WERI-Rb-1 (cell line): Measurements from ENCODE around the gene ADGRG3.
A peak's percentile ranks its signal among the peaks of the same experiment; 100 is the strongest.

ENCODE experiments used
- DNase-seq: peaks from one replicate; pipeline ENCODE4 v3.0.0-alpha.2; 2020
- H3K27ac ChIP-seq: fragments of 250-450 bp; sonication (Bioruptor Pico); 2 replicates; pipeline ENCODE4 v1.5.1; 2020; ENCODE audit warnings: mild to moderate bottlenecking, moderate library complexity
- H3K27me3 ChIP-seq: fragments of 250-450 bp; sonication (Bioruptor Pico); 2 replicates; pipeline ENCODE4 v1.5.1; 2021; ENCODE audit warnings: mild to moderate bottlenecking, low read depth, moderate library complexity; ENCODE audit not compliant: insufficient read depth, severe bottlenecking
- H3K36me3 ChIP-seq: fragments of 250-450 bp; sonication (Bioruptor Pico); 2 replicates; pipeline ENCODE4 v1.5.1; 2020; ENCODE audit warnings: mild to moderate bottlenecking, moderate library complexity
- H3K4me3 ChIP-seq: 2 replicates; pipeline ENCODE4 v1.5.1; 2011; ENCODE audit warnings: low read depth, mild to moderate bottlenecking, control low read depth, low read length
- H3K9me3 ChIP-seq: fragments of 250-450 bp; sonication (Bioruptor Pico); 2 replicates; pipeline ENCODE4 v1.5.1; 2021; ENCODE audit warnings: mild to moderate bottlenecking, moderate library complexity; ENCODE audit not compliant: severe bottlenecking
- CTCF ChIP-seq: IDR thresholded peaks from 2 replicates; pipeline ENCODE4 v1.5.1; 2011; ENCODE audit warnings: low read depth, mild to moderate bottlenecking, control low read depth, inconsistent platforms, low read length

The ADGRG3 gene

GRCh38 chr16:57714047-57714446, 45.9 kb downstream of the ADGRG3 start:
- H3K9me3 ChIP-seq: no peaks in the 10 kb centered on the region
- no peaks in the 10 kb centered on the region for H3K36me3 ChIP-seq
- H3K4me3 ChIP-seq: no peak overlapping the region
- TF ChIP-seq CTCF: no peak
- no peak for DNase-seq
- H3K27ac ChIP-seq: no peak overlapping the region
- no peaks in the 10 kb centered on the region for H3K27me3 ChIP-seq

GRCh38 chr16:57720142-57720575, 52.1 kb downstream of the ADGRG3 start:
- no peaks in the 10 kb centered on the region for H3K36me3 ChIP-seq
- TF ChIP-seq CTCF: peak; percentile 83
- DNase-seq: peak; percentile 71
- H3K27ac ChIP-seq: no peak overlapping the region
- no peaks in the 10 kb centered on the region for H3K27me3 ChIP-seq
- no peaks in the 10 kb centered on the region for H3K9me3 ChIP-seq
- no peak overlapping the region for H3K4me3 ChIP-seq

GRCh38 chr16:57721356-57722209, 53.5 kb downstream of the ADGRG3 start:
- Histone ChIP-seq H3K9me3 (no peaks in the 10 kb centered on the region), H3K27ac (no peak overlapping the region), H3K36me3 (no peaks in the 10 kb centered on the region), H3K27me3 (no peaks in the 10 kb centered on the region), H3K4me3 (no peak overlapping the region)
- no peak for DNase-seq
- TF ChIP-seq CTCF: no peak

- DNase-seq: no peak
- TF ChIP-seq CTCF: no peak
- Histone ChIP-seq H3K27me3 (no peaks in the 10 kb centered on the region), H3K27ac (no peak overlapping the region), H3K4me3 (no peak overlapping the region), H3K36me3 (no peaks in the 10 kb centered on the region), H3K9me3 (no peaks in the 10 kb centered on the region)
Measured at GRCh38 chr16:57722210-57722499, 54.0 kb downstream of the ADGRG3 start.

- DNase-seq: no peak
- no peak overlapping the region for H3K4me3 ChIP-seq
- no peaks in the 10 kb centered on the region for H3K36me3 ChIP-seq
- no peaks in the 10 kb centered on the region for H3K27me3 ChIP-seq
- no peaks in the 10 kb centered on the region for H3K9me3 ChIP-seq
- no peak overlapping the region for H3K27ac ChIP-seq
- TF ChIP-seq CTCF: no peak
Measured at GRCh38 chr16:57722651-57723050, 54.5 kb downstream of the ADGRG3 start.

GRCh38 chr16:57723170-57723569, 55.1 kb downstream of the ADGRG3 start:
- H3K27ac ChIP-seq: no peak overlapping the region
- DNase-seq: peak; percentile 36
- H3K36me3 ChIP-seq: no peaks in the 10 kb centered on the region
- no peaks in the 10 kb centered on the region for H3K27me3 ChIP-seq
- peak; percentile 41; the same call in 1 of the 2 replicates for TF ChIP-seq CTCF
- H3K4me3 ChIP-seq: no peak overlapping the region
- no peaks in the 10 kb centered on the region for H3K9me3 ChIP-seq
